ENCODE results near the gene TIAL1. TPM values are rescaled to one million over a fixed set of nuclear protein-coding genes. Genes with fewer than 3 reads are reported as not detected.

Gene TIAL1
- total and polyA plus RNA-seq, 2 of the 13 experiments (the other 11 are each of a cell fraction or from before 2014, with no cell fraction given): 31.5 to 148 TPM

- H3K79me2 ChIP-seq (ENCODE audit: insufficient read depth, low read length): no peaks in the 10 kb centered on the region
- ATAC-seq (peak; percentile 85), DNase-seq (ENCODE audit: low spot score) (peak; percentile 47), FAIRE-seq (peak; percentile 81)
- ChIA-PET POLR2A (interaction anchor here (1.0 to 1.4 kb wide), 6 partner anchors 8 to 230 kb away, joined by 3 to 4 read pairs (median 4); partner anchors contain the start of genes BAG3, INPP5F, MCMBP and TIAL1), CTCF (ENCODE audit: low intra/inter-chr PET ratio, low total read pairs) (no interaction called here)
- peaks cover 72% of the 10 kb centered on the region for H3K4me1 ChIP-seq (ENCODE audit: insufficient read depth, low read length)
- no TSS peak for BruUV-seq (replicated peaks)
- H3K4me3 ChIP-seq (replicated peaks in 1 of 3; ENCODE audit: insufficient read depth in 1 of 3, low read depth in 2 of 3, low read length in 3 of 3): peak overlapping the region; percentile 16 to 55 (median 47); a peak in 5 of 6 replicates
- peak overlapping the region; percentile 48 for H2AFZ ChIP-seq (ENCODE audit: low read length)
- H3K9ac ChIP-seq (ENCODE audit: insufficient read depth, low read depth, low read length): peak overlapping the region; percentile 47
- intact Hi-C loops (cut with micrococcal nuclease; ENCODE audit: unreplicated experiment) (loop anchor here (2.0 kb wide), 1 partner anchor 35 kb away; no protein-coding TSS in a partner anchor), in situ Hi-C loops (cut with HindIII; ENCODE audit: extremely low pct_ligation_motif_present, low pct_unique_long_range_greater_than_20kb) (no loop called here)
- no peaks in the 10 kb centered on the region for H4K20me1 ChIP-seq (ENCODE audit: insufficient read depth, low read length)
- WGBS (ENCODE audit: low lambda C conversion rate): 25% methylated on average over 12 of the region's 15 CpGs
- peak overlapping the region; percentile 72 for H3K4me2 ChIP-seq (ENCODE audit: low read depth, low read length)
- no peaks in the 10 kb centered on the region for H3K36me3 ChIP-seq (replicated peaks in 1 of 2; ENCODE audit: control insufficient read depth in 1 of 2, insufficient read depth in 2 of 2, low read length in 2 of 2)
- H3K27ac ChIP-seq (ENCODE audit: extremely low read length, insufficient read depth, low read length): peak overlapping the region; percentile 60
- H3K9me3 ChIP-seq (ENCODE audit: low read length): no peaks in the 10 kb centered on the region
- H3K27me3 ChIP-seq (ENCODE audit: control insufficient read depth in 1 of 2, insufficient read depth in 2 of 2, low read length in 2 of 2): no peaks in the 10 kb centered on the region; a peak in 1 of 5 replicates
- TF ChIP-seq ARID2 (CRISPR knock-in tag; IDR thresholded peaks at IDR 0.05; ENCODE audit: borderline replicate concordance) (no peak), ZNF251 (CRISPR knock-in tag; IDR thresholded peaks at IDR 0.05) (no peak), NRL (CRISPR knock-in tag; IDR thresholded peaks at IDR 0.05; ENCODE audit: borderline replicate concordance) (no peak), TCF12 (IDR thresholded peaks at IDR 0.05) (no peak), TCF12 (CRISPR knock-in tag; IDR thresholded peaks at IDR 0.05) (no peak), TIGD3 (CRISPR knock-in tag; IDR thresholded peaks at IDR 0.05; ENCODE audit: borderline replicate concordance) (no peak), PAX8 (CRISPR knock-in tag; IDR thresholded peaks at IDR 0.05; ENCODE audit: borderline replicate concordance) (no peak), ZNF30 (CRISPR knock-in tag; IDR thresholded peaks at IDR 0.05) (0 out of 2 replicates have a peak, but pooled peaks have one; percentile 69), ZNF782 (CRISPR knock-in tag; IDR thresholded peaks at IDR 0.05; ENCODE audit: borderline replicate concordance) (no peak; the same call in 1 of the 2 replicates), RELA (CRISPR knock-in tag; IDR thresholded peaks at IDR 0.05) (no peak), ELF4 (CRISPR knock-in tag; IDR thresholded peaks at IDR 0.05; ENCODE audit: borderline replicate concordance) (no peak; the same call in 1 of the 2 replicates), RBFOX2 (IDR thresholded peaks at IDR 0.05; ENCODE audit: low read depth, low read length) (no peak), ZMYM4 (CRISPR knock-in tag; IDR thresholded peaks at IDR 0.05) (peak; percentile 80), ZNF768 (CRISPR knock-in tag; IDR thresholded peaks at IDR 0.05) (no peak), TEAD2 (CRISPR knock-in tag; IDR thresholded peaks at IDR 0.05) (no peak), KAT7 (CRISPR knock-in tag; IDR thresholded peaks at IDR 0.05; ENCODE audit: borderline replicate concordance) (no peak), DPF2 (CRISPR knock-in tag; IDR thresholded peaks at IDR 0.05; ENCODE audit: borderline replicate concordance, low read depth) (no peak), CSRNP2 (CRISPR knock-in tag; conservative IDR thresholded peaks at IDR 0.05; ENCODE audit: low read depth) (no peak), TMF1 (CRISPR knock-in tag; IDR thresholded peaks at IDR 0.05; ENCODE audit: low read depth) (no peak)
- TF ChIP-seq, protein P1, sequence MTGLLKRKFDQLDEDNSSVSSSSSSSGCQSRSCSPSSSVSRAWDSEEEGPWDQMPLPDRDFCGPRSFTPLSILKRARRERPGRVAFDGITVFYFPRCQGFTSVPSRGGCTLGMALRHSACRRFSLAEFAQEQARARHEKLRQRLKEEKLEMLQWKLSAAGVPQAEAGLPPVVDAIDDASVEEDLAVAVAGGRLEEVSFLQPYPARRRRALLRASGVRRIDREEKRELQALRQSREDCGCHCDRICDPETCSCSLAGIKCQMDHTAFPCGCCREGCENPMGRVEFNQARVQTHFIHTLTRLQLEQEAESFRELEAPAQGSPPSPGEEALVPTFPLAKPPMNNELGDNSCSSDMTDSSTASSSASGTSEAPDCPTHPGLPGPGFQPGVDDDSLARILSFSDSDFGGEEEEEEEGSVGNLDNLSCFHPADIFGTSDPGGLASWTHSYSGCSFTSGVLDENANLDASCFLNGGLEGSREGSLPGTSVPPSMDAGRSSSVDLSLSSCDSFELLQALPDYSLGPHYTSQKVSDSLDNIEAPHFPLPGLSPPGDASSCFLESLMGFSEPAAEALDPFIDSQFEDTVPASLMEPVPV (CRISPR knock-in tag; IDR thresholded peaks at IDR 0.05): no peak
These were observed 46.8 kb upstream of the TIAL1 start for GRCh38 chr10:119643306-119644204.

All from HepG2 (cell line).